NCI-H446 treated with DMSO at 0.1 percent for 48 hours (cell line): ENCODE data around the gene MICAL3.

Experiments used
- DNase-seq: peaks from one replicate; lab custom pipeline; 2025; lab: John Stamatoyannopoulos, UW

Gene MICAL3

DNA sequence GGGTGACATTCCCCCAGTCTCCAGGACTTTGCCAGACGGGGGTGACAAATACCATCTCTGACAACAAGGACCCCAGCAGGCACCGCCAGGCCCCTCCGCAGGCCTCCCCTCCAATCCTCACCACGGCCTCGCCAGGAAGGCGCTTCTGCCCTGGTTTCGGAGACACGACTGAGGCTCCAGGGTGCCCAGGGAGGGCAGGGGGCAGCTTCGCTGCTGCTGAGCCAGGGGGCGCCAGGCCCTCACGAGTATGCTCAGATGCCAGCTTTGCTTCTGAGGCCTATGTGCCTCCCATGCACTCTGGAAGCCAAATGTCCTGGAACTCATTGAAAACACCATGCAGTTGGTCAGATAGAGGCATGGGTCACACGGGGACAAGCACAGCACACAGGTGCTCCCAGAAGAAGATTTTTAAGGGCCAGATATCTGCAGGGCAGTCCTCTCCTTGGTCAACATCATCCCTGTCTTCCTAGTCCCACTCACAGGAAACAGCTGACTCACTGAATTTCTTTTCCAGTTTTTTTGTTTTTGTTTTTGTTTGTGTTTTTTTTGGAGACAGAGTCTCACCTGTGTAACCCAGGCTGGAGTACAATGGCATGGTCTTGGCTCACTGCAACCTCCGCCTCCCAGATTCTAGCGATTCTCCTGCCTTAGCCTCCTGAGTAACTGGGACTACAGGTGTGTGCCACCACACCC lies 270.0 kb downstream of the MICAL3 start:
- no peak for DNase-seq

DNA sequence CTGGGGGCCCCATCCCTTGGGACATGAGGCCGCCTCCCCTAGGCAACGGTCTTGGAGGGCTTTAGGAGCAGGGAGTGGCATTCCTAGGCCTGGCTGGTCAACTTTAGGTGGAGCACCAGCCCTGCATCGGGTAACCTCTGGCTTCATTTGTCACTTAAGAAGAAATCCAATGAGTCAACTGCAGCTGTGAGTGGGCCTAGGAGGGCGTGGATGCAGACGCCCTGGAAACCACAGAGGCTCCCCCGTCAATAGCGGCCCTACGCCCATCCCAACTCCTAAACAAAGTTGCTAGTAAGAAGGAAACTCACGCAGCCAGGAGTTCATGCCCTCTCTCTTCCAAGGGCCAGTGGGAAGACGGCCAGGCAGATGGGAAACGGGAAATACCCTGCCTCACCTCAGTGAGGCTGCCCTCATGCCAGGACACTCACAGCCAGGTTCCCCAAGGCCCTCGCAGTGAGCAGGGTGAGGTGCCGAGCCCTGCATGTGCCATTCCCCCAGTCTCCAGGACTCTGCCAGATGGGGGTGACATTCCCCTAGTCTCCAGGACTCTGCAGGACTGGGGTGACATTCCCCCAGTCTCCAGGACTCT lies 270.9 kb downstream of the MICAL3 start:
- no peak for DNase-seq

DNA sequence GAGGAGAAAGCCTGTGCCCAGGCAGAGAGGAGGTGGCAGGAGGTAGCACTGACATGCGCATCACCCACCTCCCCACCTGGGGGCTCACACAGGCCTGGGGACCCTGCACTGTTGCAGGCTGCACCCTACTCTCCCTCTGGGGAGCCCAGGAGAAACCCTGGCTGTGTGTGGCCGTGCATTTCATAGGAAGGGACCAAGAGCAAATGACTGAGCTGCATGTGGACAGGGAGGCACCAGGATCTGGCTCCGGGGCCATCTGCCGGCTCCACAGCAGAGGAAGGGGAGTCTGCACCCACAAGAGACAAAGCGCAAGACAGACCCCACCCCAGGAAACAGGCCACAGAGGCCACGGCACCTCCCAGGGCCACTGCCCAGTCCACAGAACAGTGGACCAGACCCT lies 272.8 kb downstream of the MICAL3 start:
- DNase-seq, result no peak

DNA sequence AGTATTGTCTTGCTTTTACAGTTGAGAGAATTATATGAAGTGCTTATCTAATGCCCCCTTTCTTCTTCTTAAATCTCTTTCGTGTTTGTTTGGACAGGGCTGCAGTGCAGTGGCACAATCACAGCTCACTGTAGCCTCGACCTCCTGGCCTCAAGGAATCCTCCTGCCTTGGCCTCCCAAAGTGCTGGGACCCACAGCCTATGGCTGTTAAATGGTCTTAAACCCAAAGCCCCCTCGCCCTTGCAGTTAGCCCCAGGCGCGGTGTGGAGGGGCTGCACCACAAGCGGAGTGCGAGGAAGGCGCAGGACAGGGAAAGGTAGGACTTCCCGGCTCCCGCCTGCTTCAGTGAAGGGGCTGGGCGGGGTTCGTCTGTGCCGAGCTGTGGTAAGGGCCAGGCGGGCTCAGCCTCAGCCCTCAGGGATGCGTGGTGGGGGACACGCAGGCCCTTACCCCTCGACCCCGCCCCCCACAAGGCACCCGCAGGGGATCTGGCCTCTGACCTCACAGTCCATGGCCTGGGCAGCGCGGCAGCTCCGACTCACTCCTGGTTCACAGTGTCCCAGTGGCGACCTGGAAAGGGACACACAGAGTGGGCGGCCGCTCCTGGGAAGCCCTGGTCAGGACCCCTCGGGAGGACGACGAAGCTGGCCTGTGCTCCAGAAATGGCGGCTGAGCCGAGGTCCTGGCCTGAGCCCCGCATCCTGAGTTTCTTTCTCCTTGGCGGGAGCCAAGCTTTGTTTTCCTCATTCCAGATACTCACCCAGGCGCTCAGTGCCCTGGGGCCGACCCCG lies 274.6 kb downstream of the MICAL3 start:
- no peak for DNase-seq

DNA sequence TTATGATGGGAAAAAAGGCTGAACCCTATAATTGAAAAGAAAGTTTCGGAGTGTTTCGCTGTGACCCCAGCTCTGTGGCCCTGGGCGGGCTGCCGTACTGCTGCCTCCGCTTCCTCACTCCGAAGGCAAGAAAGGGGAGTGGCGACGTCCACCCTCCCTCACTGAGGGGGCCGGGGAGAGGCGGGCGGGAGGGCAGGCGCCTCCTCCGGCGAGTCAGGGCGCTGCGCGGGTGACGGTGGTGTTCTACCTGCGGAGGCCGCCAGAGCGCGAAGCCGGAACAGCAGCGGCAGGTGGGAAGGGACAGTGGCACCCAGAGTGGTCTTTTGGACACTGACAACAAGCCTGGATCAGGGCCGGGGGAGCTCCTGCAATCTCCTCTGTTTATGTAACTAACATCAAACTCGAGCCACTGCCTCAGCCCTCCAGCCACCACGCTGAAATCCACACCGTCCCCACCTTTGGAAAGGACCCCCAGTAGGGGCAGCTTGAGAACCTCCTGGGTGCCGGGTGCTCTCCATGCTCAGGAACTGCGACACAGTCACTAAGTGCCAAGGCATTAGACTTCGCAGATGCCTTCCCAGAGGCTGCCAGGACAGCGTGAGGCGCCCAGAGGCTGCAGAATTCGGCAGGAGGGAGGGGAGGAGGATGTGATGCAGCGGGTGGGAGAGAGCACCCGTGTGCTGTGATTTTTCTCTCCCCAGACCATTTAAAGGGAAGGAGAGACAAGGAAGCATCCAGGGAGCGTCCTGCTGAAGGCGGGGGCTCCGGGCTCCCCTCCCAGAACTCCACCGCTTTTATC lies 275.6 kb downstream of the MICAL3 start:
- no peak for DNase-seq

DNA sequence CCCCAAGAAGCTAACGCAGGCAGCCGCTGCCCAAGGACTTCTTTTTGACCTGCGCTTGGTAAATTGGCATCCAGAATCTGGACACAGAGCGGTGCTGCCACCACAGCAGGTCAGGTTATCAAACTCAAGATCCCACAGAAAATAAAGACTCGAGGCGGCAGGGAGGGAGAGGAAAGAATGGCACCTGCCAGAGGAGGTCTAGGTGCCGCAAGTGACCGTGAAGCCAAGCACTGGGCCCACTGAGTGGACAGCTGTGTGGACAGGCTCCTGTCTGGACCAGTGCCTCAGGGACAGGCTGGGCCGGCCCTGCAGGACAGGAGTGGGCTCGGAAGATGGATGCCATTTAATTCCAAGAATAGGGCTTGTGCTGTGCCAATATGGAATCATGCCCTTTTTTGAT lies 277.4 kb downstream of the MICAL3 start:
- no peak for DNase-seq

DNA sequence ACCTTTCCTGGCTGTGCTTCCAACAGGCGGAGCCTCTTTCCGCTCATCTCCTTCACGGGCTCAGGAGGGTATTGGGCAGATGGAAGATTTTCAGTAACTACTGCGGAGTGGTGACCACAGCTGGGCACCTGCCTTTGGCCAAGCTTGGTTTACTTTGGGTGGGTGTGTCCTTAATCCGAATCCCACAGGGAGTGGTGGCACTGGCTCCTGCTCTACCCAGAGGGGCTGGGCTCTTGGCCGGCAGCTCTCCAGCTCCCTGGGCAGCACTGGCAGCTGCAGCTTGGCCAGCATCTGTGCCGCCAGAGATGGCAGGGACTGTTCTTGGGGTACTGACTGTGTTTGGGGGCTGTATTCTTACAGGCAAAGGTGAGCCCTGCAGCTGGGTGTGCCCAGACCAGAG lies 279.9 kb downstream of the MICAL3 start:
- no peak for DNase-seq

DNA sequence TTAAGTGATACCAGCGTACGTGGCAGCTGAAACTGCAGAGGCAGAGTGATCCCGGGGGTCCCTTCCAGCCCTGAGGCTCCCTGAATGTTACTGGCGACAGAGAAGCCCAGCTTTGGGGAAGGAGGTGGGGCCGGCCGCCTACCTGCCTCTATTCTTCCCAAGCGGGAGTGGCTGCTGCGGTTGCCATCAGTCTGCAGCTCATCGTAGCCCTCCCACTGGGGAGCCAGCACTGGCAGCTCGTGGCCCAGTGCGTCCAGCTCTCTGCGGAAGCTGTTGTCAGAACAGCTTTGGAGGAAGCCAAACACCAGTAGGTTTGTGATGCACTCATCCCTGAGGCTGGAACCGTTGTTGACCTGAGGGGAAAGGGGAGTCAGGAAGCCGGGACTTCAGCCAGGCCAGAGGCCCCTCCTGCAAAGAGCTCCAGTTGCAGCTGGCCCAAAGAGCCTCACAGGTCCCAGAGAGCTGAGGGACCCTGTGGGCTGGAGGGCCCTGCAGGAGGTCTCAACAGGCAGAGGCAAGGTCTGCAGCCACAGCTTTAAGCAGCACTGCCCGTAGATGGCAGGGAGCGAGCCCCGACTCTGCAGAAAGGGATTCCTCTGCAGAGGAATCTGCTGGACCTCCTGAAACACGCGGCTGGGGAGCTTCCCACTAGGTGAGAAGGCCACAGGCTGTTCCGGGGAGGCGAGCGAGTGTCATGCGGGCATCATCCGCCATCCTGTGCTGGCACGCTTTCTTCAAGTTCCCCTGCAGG lies 280.5 kb downstream of the MICAL3 start:
- DNase-seq, result no peak

DNA sequence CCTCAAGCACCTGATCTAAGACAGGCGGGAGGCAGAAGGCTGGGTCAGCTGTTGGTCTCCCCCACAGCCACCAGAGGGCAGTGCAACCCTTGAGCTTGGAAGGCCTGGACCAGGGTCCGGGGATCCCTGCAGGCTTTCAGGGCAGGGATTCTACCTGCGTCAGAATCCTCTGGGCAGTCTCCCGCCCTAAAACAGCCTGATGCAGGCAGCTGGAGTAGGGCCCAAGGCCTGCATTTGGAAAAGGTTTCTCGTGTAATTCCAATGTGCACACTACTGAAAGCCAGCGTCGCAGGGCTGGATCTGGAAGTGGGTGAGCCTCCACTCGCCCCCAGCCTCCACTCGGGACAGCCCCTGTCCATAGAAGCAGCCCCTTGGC lies 281.8 kb downstream of the MICAL3 start:
- peak; percentile 8 for DNase-seq

DNA sequence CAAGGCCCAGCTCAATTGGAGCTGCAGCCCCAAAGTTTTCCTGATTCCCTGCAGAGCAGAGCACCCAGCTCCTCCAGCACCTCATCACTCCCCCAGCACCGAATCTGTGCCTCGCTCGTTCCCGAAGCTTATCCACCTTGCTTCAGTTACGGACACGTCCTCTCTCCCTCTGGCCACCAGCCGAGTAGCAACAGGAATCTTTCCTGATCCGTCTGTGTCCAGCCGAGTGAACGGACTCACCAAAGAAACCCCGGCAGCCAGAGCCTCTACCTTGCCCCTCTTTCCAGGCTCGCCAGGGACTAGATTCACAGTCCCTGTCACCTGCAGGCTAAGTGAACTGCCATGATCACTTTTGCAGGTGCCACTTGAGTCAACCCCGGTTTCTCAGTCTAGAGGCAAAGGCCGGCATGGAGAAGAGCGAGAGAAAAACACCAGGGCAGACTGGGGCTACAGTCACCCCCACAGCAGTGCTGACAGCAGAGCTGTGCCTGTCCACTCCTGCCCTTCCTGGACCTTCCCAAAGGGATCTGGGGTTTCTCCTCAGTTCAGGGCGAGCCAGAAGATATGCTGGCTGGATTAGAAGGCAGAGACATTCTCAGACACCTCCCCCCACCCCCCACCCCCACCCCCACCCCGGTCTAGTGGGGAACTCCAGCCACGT lies 282.4 kb downstream of the MICAL3 start:
- no peak for DNase-seq

DNA sequence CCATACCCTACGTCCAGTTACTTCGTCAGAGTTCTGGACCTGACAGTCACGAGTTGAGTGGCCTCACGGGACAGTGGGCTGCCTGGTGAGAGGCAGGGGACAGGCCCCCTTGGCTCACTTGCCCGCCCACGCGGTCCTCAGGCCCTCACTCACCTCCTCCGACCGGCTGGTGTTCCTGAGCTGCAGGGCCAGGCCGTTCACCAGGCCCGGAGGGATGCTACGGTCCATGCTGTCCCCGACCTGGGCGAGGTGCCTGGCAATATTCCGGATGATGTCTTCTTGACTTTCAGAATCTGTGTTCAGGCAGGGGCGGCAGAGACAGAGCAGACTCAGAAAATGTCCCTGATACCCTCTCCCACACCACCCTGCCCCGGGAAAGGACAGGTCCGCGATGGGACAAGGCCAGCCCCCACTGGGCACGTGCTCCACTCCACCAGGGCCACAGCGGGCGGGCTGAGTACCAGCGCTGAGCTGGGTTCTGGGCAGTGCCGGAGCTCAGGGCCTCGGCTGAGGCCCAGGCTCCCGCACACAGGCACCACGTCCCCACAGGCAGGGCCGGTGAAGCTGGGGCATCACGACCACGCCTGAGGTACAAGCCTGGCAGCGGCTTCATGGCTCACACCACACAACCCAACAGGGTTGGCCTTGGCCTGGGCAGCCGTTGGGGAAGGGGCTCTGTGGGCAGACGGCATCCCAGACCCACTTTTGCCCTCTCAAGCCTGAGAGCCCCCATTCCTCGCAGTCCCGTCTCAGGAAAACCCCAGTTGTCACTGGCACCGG lies 285.0 kb downstream of the MICAL3 start:
- no peak for DNase-seq

DNA sequence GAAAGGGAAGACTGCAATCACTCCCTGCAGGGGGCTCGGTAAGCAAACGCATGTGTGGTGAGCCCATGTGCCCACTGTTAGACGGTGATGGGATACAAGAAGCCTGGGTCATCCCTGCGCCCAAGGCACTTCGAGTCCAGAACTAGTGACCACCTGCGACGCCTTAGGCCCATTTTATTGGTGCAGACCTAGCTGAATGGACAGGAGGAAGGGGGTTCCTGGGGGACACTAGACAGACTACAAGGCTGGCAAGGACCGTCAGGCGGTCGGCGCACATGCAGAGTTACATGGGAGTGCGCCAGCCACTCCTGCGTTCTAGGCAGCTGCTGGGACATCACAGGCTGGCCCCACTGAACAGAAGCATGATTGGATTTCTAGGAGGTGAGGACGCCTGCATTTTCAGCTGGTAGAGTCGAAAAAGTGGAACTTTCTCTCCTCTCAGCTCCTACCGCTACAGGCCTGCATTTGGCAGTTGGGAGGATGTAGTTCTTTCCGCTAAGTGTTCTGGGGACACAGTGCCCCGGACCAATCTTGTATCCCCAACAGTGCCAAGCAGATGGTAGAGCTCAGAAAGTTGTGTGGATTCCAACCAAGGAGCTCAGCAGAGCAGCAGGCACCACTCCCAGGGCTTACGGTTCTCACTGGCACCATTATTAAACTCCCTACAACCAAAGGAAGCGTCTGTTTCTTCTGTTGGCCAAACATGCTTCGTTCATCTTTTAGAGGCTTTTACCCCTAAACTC lies 285.8 kb downstream of the MICAL3 start:
- no peak for DNase-seq
